K562 (cell line): ENCODE data around the gene GOSR1. TPM values are rescaled to one million over a fixed set of nuclear protein-coding genes. Genes with fewer than 3 reads are reported as not detected.

ENCODE experiments used
- ATAC-seq: fragments of 200-7000 bp; cut with Tn5 transposase; 3 replicates; pipeline ENCODE4 v1.9.1; 2020; ENCODE audit warnings: moderate library complexity
- BruUV-seq: library from RNA; stranded (reverse); fragments of 400-500 nt; replicated peaks from 2 replicates; lab custom pipeline; 2021; lab: Mats Ljungman, UMichigan
- CTCF ChIA-PET: fragments of 300-600 bp; formaldehyde crosslinking; extraction: SDS; loops from one replicate; lab custom pipeline; 2021; ENCODE audit warnings: low intra/inter-chr PET ratio; lab: Yijun Ruan, JAX
- POLR2A ChIA-PET: fragments of 300-600, 350-650 bp; sonication (Branson Sonifier 250); formaldehyde crosslinking; extraction: SDS; loops from one replicate; lab custom pipeline; 2021; ENCODE audit warnings: antibody characterized with exemption, inconsistent platforms; lab: Yijun Ruan, JAX
- DNase-seq, 4 experiments: peaks; one replicate each; pipeline versions ENCODE4 v3.0.0 to v3.0.0-alpha.2; 2011 to 2018; ENCODE audit warnings: low spot score in 3 of 4, mixed read lengths in 3 of 4; ENCODE audit errors: extremely low read depth in 1 of 4
- FAIRE-seq: peaks from 2 replicates; lab custom pipeline; 2011; peaks lifted over from hg19 to GRCh38; lab: Jason Lieb, UNC
- H2AFZ ChIP-seq: 2 replicates; pipeline ENCODE4 v1.6.0; 2011; ENCODE audit warnings: low read depth, low read length, control low read depth, inconsistent platforms
- H3K27ac ChIP-seq: fragments of 200-600 bp; 3 replicates; pipeline ENCODE4 v1.8.0; 2011; ENCODE audit warnings: low read depth, mild to moderate bottlenecking, control low read depth, inconsistent platforms, low read length, moderate library complexity, mixed read lengths; ENCODE audit errors: extremely low read depth
- H3K27me3 ChIP-seq, 2 experiments: fragments of 300-600 bp in 1 of 2; 2 replicates in 1 of 2; 3 replicates in 1 of 2; pipeline versions ENCODE4 v1.6.0 to v1.8.0; 2011; ENCODE audit warnings: inconsistent platforms in 2 of 2, low read length in 2 of 2, mild to moderate bottlenecking in 1 of 2, mixed read lengths in 1 of 2, moderate library complexity in 1 of 2; ENCODE audit not compliant: control insufficient read depth in 2 of 2, insufficient read depth in 2 of 2
- H3K36me3 ChIP-seq: fragments of 300-600 bp; 3 replicates; pipeline ENCODE4 v1.8.0; 2011; ENCODE audit warnings: mild to moderate bottlenecking, low read length, inconsistent platforms; ENCODE audit not compliant: control insufficient read depth, insufficient read depth
- H3K4me1 ChIP-seq, 2 experiments: fragments of 200-600 bp in 1 of 2; replicated peaks in 1 of 2; 2 replicates in 1 of 2; 3 replicates in 1 of 2; pipeline versions ENCODE4 v1.5.1 to v1.8.0; 2011; ENCODE audit warnings: inconsistent platforms in 2 of 2, low read length in 2 of 2, mild to moderate bottlenecking in 1 of 2, mixed read lengths in 1 of 2, moderate library complexity in 1 of 2; ENCODE audit not compliant: control insufficient read depth in 2 of 2, insufficient read depth in 2 of 2
- H3K4me2 ChIP-seq: 2 replicates; pipeline ENCODE4 v1.6.1; 2011; ENCODE audit warnings: low read length, control low read depth, inconsistent platforms, mixed read lengths; ENCODE audit not compliant: insufficient read depth
- H3K4me3 ChIP-seq: fragments of 200-600 bp; sonication (generic), shearing (Covaris generic); 2 replicates; pipeline ENCODE4 v1.5.1; 2016; ENCODE audit warnings: control low read depth, inconsistent platforms
- H3K79me2 ChIP-seq: fragments of 200-600 bp; 3 replicates; pipeline ENCODE4 v1.8.0; 2011; ENCODE audit warnings: low read length, inconsistent platforms; ENCODE audit not compliant: control insufficient read depth, insufficient read depth
- H3K9ac ChIP-seq, 2 experiments: 2 replicates each; pipeline versions ENCODE4 v1.6.0 to v1.6.1; 2011; ENCODE audit warnings: low read depth in 2 of 2, low read length in 2 of 2, control low read depth in 1 of 2, inconsistent platforms in 1 of 2, mild to moderate bottlenecking in 1 of 2, mixed read lengths in 1 of 2; ENCODE audit not compliant: insufficient read depth in 1 of 2
- H3K9me1 ChIP-seq: one replicate; pipeline ENCODE4 v1.6.0; 2011; ENCODE audit warnings: inconsistent platforms, mild to moderate bottlenecking, low read length, moderate library complexity; ENCODE audit not compliant: control insufficient read depth, insufficient read depth
- H3K9me3 ChIP-seq: replicated peaks from 2 replicates; pipeline ENCODE4 v1.5.1; 2011; ENCODE audit warnings: low read depth, low read length, inconsistent platforms; ENCODE audit not compliant: control insufficient read depth, insufficient read depth
- H4K20me1 ChIP-seq: replicated peaks from 2 replicates; pipeline ENCODE4 v1.6.1; 2011; ENCODE audit warnings: low read length, inconsistent platforms, mixed read lengths; ENCODE audit not compliant: control insufficient read depth, insufficient read depth
- DNMT1 ChIP-seq: fragments of 450-650 bp; IDR thresholded peaks from 2 replicates; pipeline ENCODE4 v1.6.1; 2016; ENCODE audit warnings: antibody characterized with exemption, mild to moderate bottlenecking
- MAFG ChIP-seq: fragments of 450-650 bp; conservative IDR thresholded peaks from 2 replicates; pipeline ENCODE4 v1.6.1; 2016; ENCODE audit warnings: missing genetic modification characterization, missing compliant biosample characterization
- NCOA4 ChIP-seq: fragments of 450-650 bp; IDR thresholded peaks from 2 replicates; pipeline ENCODE4 v1.6.1; 2018; ENCODE audit warnings: mild to moderate bottlenecking; ENCODE audit not compliant: partially characterized antibody
- RFX7 ChIP-seq: fragments of 250-450 bp; sonication (Bioruptor Pico); IDR thresholded peaks from 2 replicates; pipeline ENCODE4 v1.5.1; 2021; ENCODE audit warnings: mild to moderate bottlenecking
- ZFX ChIP-seq: sonication (generic); formaldehyde crosslinking; IDR thresholded peaks from 2 replicates; pipeline ENCODE4 v1.8.0; 2022; ENCODE audit warnings: mild to moderate bottlenecking, missing genetic modification reagents, moderate library complexity
- ZNF232 ChIP-seq: sonication (generic); formaldehyde crosslinking; IDR thresholded peaks from 2 replicates; pipeline ENCODE4 v1.8.0; 2022; ENCODE audit warnings: mild to moderate bottlenecking, missing genetic modification reagents
- ZNF79 ChIP-seq: fragments of 250-450 bp; sonication (Bioruptor Pico); IDR thresholded peaks from 2 replicates; pipeline ENCODE4 v1.4.0; 2020; ENCODE audit warnings: low read depth, mild to moderate bottlenecking, moderate library complexity
- WGBS: fragments of 100-300 bp; shearing (Covaris generic); methylation state at CpG from one replicate; pipeline ENCODE4 v1.1.6; 2016; ENCODE audit warnings: low coverage, mixed read lengths; ENCODE audit not compliant: insufficient coverage; ENCODE audit errors: missing lambda C conversion rate; 5-methylcytosine and 5-hydroxymethylcytosine counted together
- in situ Hi-C: fragments of 300-500 bp; cut with MboI; formaldehyde crosslinking; loops from 4 replicates; pipeline ENCODE4 v1.15.0; 2018; ENCODE audit warnings: inconsistent platforms, mixed read lengths
- intact Hi-C: fragments of 100-400 bp; cut with micrococcal nuclease; formaldehyde crosslinking; loops from 2 replicates; pipeline ENCODE4 v1.14.2; 2022
- polyA plus RNA-seq, 8 experiments: library from polyadenylated mRNA; depleted of rRNA in 4 of 8; stranded (reverse) in 5 of 8; unstranded in 3 of 8; fragments of >200 nt; fragmentation: Nextera tagmentation in 2 of 8; fragmentation: Illumina TruSeq in 1 of 8; extraction: Ambion mirVana in 2 of 8; extraction: Trizol in 1 of 8; gene quantifications; 2 replicates each; pipeline versions ENCODE4 v1.2.1 to v1.2.3, GENCODE V29; 2011 to 2014; ENCODE audit warnings: inconsistent platforms in 1 of 8, missing spikeins in 1 of 8
- total RNA-seq, 7 experiments: library from RNA; depleted of rRNA in 6 of 7; stranded (reverse); fragments of >200 nt in 6 of 7; fragmentation: Illumina TruSeq in 2 of 7; extraction: Trizol in 2 of 7; gene quantifications; 2 replicates each; pipeline versions ENCODE4 v1.2.1 to v1.2.3, GENCODE V29; 2011 to 2021; ENCODE audit warnings: low replicate concordance in 1 of 7

GOSR1 gene
- total and polyA plus RNA-seq, 9 of the 15 experiments (the other 6 are each of a cell fraction or from before 2014, with no cell fraction given), result 17.6 to 95.5 (median 33.3) TPM

- Histone ChIP-seq H3K4me1 (no peaks in the 10 kb centered on the region), H3K79me2 (no peaks in the 10 kb centered on the region), H4K20me1 (no peaks in the 10 kb centered on the region), H2AFZ (no peak overlapping the region), H3K4me3 (no peak overlapping the region), H3K27ac (no peak overlapping the region)
- in situ Hi-C loops, result no loop called here
- no peak for TF ChIP-seq ZNF79 (CRISPR knock-in tag)
- no peak for TF ChIP-seq ZFX (CRISPR knock-in tag)
- no peak for TF ChIP-seq ZNF232 (CRISPR knock-in tag)
- TF ChIP-seq MAFG (tag), result no peak
- TF ChIP-seq RFX7 (CRISPR knock-in tag), result no peak
- no peak for TF ChIP-seq DNMT1
- no peak for TF ChIP-seq NCOA4
- TF ChIP-seq, all 486 proteins: peak for 0
- ChIA-PET POLR2A (interaction anchor here (0.6 kb wide), 1 partner anchor 287 kb away, joined by 3 read pairs; no protein-coding TSS in a partner anchor), CTCF (no interaction called here)
- Histone ChIP-seq H3K9me1 (no peaks in the 10 kb centered on the region), H3K36me3 (peaks cover 21% of the 10 kb centered on the region; the same call in 2 of the 3 replicates), H3K9ac (no peak overlapping the region), H3K9me3 (no peaks in the 10 kb centered on the region), H3K4me2 (no peak overlapping the region), H3K27me3 (no peaks in the 10 kb centered on the region)
- no peak for DNase-seq
- ATAC-seq, result no peak
- intact Hi-C loops, result no loop called here
- WGBS, result 87% methylated on average over 12 of the region's 12 CpGs
- no TSS peak for BruUV-seq
- no peak for FAIRE-seq
Measured at GRCh38 chr17:30450125-30451027, 26.8 kb upstream of the GOSR1 start.
